ENCODE measurements around the gene NREP. TPM values are rescaled to one million over a fixed set of nuclear protein-coding genes. Genes with fewer than 3 reads are reported as not detected.

NREP gene
- total RNA-seq, 1 donor from 2014 or later = 28.6 TPM

Other genes with a start within 250 kb of the NREP start
- gene STARD4, start 244.7 kb downstream of the NREP start, total RNA-seq = 33.7 TPM